Measurements from ENCODE around the gene TRAPPC1. TPM values are rescaled to one million over a fixed set of nuclear protein-coding genes. Genes with fewer than 3 reads are reported as not detected.

TRAPPC1 gene
- total and polyA plus RNA-seq, 2 experiments from 2014 or later = 45.2 to 234 TPM

- Mint-ChIP-seq H3K36me3 (ENCODE audit: low read depth) (peaks cover 23% of the 10 kb centered on the region), H3K27ac (no peak overlapping the region), H3K4me1 (no peaks in the 10 kb centered on the region), H3K9me3 (no peaks in the 10 kb centered on the region), H3K27me3 (ENCODE audit: insufficient read depth, low read depth, poor library complexity) (peaks cover 8% of the 10 kb centered on the region), H3K4me3 (no peak overlapping the region)
- Histone ChIP-seq H4K20me1 (replicated peaks; ENCODE audit: insufficient read depth) (no peaks in the 10 kb centered on the region), H3K4me2 (no peak overlapping the region), H2AFZ (no peak overlapping the region), H3K27me3 (ENCODE audit: insufficient read depth) (no peaks in the 10 kb centered on the region), H3K9me2 (ENCODE audit: insufficient read depth) (no peaks in the 10 kb centered on the region), H3K36me3 (ENCODE audit: insufficient read depth) (0 out of 2 replicates have a peak, but pooled peaks cover 3% of the 10 kb centered on the region), H3K27ac (ENCODE audit: low read depth) (no peak overlapping the region), H3F3A (replicated peaks; ENCODE audit: low read depth) (no peaks in the 10 kb centered on the region), H3K4me1 (ENCODE audit: insufficient read depth) (no peaks in the 10 kb centered on the region), H3K4me3 (no peak overlapping the region), H3K79me2 (replicated peaks; ENCODE audit: insufficient read depth) (no peaks in the 10 kb centered on the region)
- no peak for TF ChIP-seq EZH2 (IDR thresholded peaks at IDR 0.05; ENCODE audit: low read depth, unreplicated experiment)
- TF ChIP-seq ZNF114 (CRISPR knock-in tag; IDR thresholded peaks at IDR 0.05) = no peak
- TF ChIP-seq NANOG (IDR thresholded peaks at IDR 0.05; ENCODE audit: borderline replicate concordance) = no peak
- no peak for TF ChIP-seq ETS1 (IDR thresholded peaks at IDR 0.05)
- TF ChIP-seq JUNB (IDR thresholded peaks at IDR 0.05; ENCODE audit: unreplicated experiment) = no peak
- no peak for TF ChIP-seq POLR2AphosphoS5 (IDR thresholded peaks at IDR 0.05; ENCODE audit: low read depth)
- TF ChIP-seq ZNF331 (CRISPR knock-in tag; IDR thresholded peaks at IDR 0.05; ENCODE audit: low read depth) = no peak
- TF ChIP-seq, protein P1, sequence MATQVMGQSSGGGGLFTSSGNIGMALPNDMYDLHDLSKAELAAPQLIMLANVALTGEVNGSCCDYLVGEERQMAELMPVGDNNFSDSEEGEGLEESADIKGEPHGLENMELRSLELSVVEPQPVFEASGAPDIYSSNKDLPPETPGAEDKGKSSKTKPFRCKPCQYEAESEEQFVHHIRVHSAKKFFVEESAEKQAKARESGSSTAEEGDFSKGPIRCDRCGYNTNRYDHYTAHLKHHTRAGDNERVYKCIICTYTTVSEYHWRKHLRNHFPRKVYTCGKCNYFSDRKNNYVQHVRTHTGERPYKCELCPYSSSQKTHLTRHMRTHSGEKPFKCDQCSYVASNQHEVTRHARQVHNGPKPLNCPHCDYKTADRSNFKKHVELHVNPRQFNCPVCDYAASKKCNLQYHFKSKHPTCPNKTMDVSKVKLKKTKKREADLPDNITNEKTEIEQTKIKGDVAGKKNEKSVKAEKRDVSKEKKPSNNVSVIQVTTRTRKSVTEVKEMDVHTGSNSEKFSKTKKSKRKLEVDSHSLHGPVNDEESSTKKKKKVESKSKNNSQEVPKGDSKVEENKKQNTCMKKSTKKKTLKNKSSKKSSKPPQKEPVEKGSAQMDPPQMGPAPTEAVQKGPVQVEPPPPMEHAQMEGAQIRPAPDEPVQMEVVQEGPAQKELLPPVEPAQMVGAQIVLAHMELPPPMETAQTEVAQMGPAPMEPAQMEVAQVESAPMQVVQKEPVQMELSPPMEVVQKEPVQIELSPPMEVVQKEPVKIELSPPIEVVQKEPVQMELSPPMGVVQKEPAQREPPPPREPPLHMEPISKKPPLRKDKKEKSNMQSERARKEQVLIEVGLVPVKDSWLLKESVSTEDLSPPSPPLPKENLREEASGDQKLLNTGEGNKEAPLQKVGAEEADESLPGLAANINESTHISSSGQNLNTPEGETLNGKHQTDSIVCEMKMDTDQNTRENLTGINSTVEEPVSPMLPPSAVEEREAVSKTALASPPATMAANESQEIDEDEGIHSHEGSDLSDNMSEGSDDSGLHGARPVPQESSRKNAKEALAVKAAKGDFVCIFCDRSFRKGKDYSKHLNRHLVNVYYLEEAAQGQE (IDR thresholded peaks at IDR 0.05; ENCODE audit: unreplicated experiment) = no peak
- TF ChIP-seq, protein P2, sequence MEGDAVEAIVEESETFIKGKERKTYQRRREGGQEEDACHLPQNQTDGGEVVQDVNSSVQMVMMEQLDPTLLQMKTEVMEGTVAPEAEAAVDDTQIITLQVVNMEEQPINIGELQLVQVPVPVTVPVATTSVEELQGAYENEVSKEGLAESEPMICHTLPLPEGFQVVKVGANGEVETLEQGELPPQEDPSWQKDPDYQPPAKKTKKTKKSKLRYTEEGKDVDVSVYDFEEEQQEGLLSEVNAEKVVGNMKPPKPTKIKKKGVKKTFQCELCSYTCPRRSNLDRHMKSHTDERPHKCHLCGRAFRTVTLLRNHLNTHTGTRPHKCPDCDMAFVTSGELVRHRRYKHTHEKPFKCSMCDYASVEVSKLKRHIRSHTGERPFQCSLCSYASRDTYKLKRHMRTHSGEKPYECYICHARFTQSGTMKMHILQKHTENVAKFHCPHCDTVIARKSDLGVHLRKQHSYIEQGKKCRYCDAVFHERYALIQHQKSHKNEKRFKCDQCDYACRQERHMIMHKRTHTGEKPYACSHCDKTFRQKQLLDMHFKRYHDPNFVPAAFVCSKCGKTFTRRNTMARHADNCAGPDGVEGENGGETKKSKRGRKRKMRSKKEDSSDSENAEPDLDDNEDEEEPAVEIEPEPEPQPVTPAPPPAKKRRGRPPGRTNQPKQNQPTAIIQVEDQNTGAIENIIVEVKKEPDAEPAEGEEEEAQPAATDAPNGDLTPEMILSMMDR (conservative IDR thresholded peaks at IDR 0.05; ENCODE audit: low read depth in 2 of 2) = no peak
- TF ChIP-seq, protein P3, sequence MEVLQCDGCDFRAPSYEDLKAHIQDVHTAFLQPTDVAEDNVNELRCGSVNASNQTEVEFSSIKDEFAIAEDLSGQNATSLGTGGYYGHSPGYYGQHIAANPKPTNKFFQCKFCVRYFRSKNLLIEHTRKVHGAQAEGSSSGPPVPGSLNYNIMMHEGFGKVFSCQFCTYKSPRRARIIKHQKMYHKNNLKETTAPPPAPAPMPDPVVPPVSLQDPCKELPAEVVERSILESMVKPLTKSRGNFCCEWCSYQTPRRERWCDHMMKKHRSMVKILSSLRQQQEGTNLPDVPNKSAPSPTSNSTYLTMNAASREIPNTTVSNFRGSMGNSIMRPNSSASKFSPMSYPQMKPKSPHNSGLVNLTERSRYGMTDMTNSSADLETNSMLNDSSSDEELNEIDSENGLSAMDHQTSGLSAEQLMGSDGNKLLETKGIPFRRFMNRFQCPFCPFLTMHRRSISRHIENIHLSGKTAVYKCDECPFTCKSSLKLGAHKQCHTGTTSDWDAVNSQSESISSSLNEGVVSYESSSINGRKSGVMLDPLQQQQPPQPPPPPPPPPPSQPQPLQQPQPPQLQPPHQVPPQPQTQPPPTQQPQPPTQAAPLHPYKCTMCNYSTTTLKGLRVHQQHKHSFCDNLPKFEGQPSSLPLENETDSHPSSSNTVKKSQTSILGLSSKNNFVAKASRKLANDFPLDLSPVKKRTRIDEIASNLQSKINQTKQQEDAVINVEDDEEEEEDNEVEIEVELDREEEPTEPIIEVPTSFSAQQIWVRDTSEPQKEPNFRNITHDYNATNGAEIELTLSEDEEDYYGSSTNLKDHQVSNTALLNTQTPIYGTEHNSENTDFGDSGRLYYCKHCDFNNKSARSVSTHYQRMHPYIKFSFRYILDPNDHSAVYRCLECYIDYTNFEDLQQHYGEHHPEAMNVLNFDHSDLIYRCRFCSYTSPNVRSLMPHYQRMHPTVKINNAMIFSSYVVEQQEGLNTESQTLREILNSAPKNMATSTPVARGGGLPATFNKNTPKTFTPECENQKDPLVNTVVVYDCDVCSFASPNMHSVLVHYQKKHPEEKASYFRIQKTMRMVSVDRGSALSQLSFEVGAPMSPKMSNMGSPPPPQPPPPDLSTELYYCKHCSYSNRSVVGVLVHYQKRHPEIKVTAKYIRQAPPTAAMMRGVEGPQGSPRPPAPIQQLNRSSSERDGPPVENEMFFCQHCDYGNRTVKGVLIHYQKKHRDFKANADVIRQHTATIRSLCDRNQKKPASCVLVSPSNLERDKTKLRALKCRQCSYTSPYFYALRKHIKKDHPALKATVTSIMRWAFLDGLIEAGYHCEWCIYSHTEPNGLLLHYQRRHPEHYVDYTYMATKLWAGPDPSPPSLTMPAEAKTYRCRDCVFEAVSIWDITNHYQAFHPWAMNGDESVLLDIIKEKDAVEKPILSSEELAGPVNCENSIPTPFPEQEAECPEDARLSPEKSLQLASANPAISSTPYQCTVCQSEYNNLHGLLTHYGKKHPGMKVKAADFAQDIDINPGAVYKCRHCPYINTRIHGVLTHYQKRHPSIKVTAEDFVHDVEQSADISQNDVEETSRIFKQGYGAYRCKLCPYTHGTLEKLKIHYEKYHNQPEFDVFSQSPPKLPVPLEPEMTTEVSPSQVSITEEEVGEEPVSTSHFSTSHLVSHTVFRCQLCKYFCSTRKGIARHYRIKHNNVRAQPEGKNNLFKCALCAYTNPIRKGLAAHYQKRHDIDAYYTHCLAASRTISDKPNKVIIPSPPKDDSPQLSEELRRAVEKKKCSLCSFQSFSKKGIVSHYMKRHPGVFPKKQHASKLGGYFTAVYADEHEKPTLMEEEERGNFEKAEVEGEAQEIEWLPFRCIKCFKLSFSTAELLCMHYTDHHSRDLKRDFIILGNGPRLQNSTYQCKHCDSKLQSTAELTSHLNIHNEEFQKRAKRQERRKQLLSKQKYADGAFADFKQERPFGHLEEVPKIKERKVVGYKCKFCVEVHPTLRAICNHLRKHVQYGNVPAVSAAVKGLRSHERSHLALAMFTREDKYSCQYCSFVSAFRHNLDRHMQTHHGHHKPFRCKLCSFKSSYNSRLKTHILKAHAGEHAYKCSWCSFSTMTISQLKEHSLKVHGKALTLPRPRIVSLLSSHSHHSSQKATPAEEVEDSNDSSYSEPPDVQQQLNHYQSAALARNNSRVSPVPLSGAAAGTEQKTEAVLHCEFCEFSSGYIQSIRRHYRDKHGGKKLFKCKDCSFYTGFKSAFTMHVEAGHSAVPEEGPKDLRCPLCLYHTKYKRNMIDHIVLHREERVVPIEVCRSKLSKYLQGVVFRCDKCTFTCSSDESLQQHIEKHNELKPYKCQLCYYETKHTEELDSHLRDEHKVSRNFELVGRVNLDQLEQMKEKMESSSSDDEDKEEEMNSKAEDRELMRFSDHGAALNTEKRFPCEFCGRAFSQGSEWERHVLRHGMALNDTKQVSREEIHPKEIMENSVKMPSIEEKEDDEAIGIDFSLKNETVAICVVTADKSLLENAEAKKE (CRISPR knock-in tag; IDR thresholded peaks at IDR 0.05) = no peak
- TF ChIP-seq EZH2phosphoT487 (IDR thresholded peaks at IDR 0.05; ENCODE audit: unreplicated experiment) = no peak
- ATAC-seq (no peak), DNase-seq (ENCODE audit: low spot score) (no peak)
Observed at GRCh38 chr17:7894866-7895265, 36.9 kb downstream of the TRAPPC1 start.

Data from GM23338 (cell line).